HG03060 (cell line): Measurements from ENCODE around the gene ECEL1.
"Not testable (repeated sequence)": the region's sequence is repeated elsewhere in the genome, so short reads cannot be mapped to it uniquely, and the experiment has no call there.

Experiments used
- ATAC-seq: cut with Tn5 transposase; IDR thresholded peaks from one replicate; pipeline ENCODE4 v1.9.1; 2021; ENCODE audit warnings: low read depth, moderate number of reproducible peaks; ENCODE audit not compliant: unreplicated experiment

ECEL1 gene, protein sequence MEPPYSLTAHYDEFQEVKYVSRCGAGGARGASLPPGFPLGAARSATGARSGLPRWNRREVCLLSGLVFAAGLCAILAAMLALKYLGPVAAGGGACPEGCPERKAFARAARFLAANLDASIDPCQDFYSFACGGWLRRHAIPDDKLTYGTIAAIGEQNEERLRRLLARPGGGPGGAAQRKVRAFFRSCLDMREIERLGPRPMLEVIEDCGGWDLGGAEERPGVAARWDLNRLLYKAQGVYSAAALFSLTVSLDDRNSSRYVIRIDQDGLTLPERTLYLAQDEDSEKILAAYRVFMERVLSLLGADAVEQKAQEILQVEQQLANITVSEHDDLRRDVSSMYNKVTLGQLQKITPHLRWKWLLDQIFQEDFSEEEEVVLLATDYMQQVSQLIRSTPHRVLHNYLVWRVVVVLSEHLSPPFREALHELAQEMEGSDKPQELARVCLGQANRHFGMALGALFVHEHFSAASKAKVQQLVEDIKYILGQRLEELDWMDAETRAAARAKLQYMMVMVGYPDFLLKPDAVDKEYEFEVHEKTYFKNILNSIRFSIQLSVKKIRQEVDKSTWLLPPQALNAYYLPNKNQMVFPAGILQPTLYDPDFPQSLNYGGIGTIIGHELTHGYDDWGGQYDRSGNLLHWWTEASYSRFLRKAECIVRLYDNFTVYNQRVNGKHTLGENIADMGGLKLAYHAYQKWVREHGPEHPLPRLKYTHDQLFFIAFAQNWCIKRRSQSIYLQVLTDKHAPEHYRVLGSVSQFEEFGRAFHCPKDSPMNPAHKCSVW

DNA sequence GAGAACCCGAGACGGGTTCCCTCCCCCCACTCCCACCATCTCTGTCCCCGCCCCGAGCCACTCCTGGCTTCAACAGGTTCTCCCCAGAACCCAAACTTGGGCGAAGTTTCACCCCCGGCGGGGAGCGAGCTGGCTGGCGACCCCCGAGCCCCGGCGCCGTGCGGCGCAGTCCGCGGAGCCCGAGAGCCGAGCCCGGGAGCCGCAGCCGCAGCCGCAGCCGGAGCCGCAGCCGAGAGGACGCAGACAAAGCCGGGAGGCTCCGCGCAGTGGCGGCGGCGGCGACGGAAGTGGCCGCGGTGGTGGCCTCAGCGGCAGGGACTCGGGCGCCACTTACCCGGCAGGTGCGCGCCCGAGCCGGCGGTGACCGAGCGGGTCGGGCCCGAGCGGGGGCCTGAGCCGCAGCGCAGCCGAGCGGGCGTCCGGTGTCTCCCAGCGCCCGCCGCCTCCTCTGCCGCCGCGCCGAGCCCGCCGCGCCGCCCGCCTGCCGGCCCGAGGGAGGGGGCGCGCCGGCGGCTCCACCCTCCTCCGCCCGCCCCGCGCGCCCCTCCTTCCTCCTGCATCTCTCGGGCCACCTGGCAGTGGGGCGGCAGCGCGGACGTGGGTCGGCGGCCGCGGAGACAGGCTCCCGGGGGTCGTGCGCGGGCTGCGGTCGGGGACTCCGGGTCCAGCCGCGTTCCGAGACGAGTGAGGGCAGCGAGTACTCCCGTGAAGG, at the start of gene ECEL1:
TSS of gene ECEL1 (minus strand) at position 450 of the 712 bp plus-strand sequence. CDS start 1,181 bp downstream, outside the sequence.
- ATAC-seq: no peak

DNA sequence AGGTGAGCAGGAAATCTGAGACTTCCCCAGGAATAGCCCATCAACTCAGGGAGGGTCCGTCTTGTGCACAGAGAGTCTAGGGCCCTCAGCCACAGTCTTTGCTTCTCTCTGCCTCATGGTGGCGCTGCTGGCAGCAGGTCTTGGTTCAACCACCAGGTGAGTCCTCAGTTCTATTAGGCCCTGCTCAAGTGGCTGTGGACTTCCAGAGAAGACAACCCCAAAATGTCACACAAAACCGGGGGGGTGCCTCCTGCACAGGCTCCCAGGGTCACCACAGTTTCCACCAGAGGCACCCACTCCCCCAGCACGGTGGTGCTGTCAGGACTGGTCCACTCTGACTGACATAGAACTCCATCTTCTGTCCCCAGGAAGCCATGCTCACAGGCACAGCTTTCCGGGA, 49.4 kb upstream of the ECEL1 start:
- no peak for ATAC-seq

DNA sequence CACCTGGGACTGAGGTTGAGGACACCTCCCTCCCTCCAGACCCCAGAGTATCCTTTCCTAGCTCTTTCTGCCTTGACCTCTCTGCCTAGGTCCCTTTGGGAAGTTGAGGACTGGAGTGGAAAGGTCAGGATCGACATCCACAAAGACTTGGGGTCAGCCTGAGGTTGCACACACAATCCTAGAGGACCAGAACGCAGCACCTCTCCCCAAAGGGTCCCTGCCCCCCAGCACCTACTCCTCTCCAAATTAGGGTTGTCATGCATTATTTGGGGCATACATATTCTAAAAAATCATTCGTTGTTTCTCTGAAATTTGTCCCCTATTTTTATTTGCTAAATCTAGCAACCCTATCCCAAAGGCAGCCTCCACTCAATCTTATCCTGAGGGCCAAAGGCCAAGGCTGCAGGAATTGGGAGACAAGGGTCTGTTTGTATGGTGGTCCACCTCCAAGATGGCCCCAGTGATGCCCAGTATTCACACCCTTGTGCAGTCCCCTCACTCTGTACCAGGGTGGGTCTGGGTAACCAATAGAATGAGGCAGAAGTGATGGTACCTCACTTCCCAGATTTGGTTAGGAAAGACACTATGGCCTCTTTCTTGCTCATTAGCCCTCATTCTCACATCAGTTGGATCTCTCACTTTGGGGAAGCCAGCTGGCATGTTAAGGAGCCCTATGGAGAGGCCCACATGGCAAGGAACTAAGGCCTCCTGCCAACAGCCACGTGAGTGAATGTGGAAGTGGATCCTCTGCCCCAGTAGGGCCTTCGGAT, 48.3 kb upstream of the ECEL1 start:
- ATAC-seq: no peak

DNA sequence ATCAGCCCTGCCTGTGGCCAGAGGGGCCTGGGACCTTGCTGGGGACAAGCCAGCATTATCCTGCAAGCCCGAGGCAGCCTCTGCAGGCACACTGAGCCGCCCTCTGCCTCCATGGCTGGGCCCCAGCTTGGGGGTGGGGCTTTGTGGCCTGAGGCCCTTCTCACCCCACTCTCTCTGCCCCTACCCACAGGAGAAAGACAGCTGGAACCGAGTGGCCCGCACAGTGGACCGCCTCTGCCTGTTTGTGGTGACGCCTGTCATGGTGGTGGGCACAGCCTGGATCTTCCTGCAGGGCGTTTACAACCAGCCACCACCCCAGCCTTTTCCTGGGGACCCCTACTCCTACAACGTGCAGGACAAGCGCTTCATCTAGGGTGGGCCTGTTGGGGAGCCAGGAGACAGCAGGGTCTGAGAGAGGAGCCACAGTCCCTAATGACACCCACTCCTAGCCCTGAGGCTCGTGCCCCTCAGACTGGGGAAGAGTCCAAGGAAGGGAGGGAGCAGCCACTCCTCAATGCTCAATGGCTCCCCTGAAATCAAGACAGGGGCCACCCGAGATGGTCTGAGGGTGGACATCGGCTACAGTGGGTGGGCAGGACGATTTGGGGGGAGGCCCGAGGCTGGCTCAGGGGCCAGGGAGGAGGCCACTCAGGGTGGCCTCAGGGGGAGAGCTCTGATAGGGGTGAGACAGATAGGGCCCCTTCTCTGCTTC, 47.5 kb upstream of the ECEL1 start:
- ATAC-seq: no peak

DNA sequence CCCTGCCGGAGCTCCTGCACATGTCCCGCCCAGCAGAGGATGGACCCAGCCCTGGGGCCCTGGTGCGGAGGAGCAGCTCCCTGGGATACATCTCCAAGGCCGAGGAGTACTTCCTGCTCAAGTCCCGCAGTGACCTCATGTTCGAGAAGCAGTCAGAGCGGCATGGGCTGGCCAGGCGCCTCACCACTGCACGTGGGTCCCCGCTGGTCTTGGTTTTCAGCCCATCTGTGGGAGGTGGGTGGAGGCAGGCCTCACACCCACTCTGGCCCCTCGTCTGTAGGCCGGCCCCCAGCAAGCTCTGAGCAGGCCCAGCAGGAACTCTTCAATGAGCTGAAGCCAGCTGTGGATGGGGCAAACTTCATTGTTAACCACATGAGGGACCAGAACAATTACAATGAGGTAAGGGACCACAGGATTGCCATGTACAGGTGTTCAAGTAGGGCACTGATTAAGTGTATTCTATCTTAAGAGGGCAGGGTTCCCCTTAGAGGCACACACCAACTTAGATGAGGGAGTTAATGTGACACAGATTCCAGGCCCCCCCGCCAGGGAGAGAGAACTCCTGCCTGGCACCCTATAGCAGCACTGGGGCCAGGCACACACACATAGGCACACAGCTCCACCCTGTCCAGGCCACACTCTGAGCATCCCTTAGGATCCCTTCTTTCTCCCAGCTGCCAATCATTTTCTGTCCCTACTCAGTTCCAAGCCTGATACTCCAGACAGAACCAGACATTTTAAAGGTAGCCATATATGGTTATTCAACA, 46.5 kb upstream of the ECEL1 start:
- no peak for ATAC-seq

DNA sequence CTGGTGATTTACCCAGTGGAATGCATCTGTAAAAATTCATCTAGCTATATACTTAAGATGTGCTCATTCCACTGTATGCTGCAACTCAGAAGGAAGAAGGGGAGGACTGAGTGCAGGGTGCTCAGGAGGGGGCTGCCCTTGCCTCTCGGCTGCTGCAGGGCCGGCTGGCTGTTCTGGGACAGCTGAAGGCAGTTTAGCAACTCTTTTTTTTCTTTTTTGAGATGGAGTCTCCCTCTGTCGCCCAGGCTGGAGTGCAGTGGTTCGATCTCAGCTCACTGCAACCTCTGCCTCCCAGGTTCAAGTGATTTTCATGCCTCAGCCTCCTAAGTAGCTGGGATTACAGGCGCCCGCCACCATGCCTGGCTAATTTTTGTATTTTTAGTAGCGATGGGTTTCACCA, 45.2 kb upstream of the ECEL1 start:
- ATAC-seq: not testable (repeated sequence)

DNA sequence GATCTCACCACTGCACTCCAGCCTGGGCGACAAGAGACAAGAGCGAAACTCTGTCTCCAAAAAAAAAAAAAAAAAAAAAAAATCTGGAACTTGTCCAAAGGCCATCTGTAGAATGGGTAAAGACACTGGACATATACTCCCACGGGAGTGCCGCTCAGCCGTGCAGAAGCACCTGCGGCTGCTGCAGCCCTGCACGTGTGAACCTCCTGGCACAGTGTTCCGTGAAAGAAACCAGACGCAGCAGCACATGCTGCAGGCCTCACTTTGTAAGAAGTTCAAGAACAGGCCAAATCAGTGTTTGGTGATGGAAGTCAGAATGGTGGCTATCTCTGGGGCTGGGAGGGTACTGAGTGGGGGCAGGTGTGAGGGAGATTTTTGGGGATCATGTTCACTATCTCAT, 44.8 kb upstream of the ECEL1 start:
- ATAC-seq: no peak

DNA sequence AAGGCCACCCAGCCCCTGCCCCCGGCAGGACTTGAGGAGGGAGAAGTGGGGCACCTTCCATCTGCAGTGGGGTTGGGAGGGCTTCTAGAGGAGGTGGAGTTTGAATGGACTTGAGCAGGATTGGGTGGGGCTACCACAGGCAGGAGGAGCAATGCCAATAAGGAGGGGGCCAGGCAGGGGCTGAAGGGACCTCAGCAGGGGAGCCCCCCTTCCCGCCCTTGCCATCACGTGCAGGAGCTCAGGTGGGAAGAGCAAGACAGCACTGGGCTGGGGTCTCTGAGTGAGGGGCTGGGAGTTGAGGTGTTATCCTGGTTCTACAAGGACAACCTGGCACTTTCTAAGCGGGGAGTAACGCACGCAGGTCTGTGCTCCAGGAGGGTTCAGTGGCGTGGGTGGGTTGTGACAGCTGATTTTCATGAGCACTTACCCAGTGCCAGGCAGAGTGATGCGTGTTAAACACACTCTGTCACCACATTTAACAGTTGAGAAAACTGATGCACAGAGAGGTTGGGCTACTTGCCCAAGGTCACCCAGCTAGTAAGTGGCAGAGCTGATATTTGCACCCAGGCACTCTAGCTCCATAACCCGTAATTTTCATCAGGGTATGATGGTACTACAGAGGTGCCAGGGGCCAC, 43.1 kb upstream of the ECEL1 start:
- ATAC-seq: no peak

DNA sequence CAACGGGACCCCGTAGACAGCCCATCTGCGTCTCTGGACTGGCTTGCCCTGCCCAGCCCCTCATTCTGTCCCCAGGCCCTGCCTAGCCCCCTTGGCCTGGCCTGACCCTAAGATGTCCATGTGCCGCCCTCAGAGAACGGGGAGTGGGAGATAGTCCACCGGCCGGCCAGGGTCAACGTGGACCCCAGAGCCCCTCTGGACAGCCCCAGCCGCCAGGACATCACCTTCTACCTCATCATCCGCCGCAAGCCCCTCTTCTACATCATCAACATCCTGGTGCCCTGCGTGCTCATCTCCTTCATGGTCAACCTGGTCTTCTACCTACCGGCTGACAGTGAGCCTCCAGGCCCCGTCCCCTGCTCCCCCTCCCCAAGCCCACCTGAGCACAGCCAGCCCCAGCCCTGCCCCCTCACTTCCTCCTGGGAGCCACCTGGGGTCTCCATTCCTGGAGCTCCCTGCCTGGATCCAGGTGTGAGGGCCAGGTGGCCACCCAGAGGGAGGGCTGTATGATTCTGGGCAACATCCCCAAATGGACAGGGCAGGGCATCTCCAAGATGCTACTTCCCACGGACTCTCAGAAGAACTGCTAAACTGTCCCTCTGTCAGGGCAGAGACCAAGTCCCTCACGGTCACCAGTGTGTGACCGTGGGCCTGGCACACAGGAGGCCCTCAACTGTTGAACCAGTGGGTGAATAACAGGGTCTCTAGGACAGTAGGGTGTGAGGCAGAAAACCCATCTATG, 42.3 kb upstream of the ECEL1 start:
- ATAC-seq: no peak

DNA sequence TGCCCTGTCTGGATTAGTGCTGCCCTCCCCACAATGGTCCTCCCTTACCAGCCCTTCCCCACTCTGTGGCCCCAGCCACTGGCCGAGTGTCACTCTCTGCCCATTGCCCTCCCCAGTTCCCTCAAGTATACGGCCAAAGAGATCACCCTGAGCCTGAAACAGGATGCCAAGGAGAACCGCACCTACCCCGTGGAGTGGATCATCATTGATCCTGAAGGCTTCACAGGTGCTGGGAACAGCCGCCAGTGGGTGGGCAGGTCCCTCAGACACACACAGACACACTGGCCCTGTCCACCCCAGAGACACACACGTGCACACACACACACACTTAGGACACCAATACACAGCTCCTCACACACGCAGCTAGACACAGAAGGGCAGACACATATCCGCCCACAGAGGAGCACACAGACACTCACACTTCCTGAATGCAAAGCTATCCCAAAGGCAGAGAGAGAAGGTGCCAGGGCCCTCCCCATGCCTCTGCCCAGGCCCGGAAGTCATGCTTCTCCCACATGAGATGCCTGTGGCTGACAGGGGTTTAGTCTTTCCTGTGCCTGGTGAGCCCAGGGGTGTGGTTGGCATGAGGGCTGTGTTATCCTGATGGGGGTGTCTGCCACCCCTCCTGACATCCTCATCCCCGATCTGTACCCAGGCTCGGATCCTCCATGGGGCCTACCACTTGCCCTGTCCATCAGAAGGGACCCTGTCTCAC, 41.3 kb upstream of the ECEL1 start:
- no peak for ATAC-seq

DNA sequence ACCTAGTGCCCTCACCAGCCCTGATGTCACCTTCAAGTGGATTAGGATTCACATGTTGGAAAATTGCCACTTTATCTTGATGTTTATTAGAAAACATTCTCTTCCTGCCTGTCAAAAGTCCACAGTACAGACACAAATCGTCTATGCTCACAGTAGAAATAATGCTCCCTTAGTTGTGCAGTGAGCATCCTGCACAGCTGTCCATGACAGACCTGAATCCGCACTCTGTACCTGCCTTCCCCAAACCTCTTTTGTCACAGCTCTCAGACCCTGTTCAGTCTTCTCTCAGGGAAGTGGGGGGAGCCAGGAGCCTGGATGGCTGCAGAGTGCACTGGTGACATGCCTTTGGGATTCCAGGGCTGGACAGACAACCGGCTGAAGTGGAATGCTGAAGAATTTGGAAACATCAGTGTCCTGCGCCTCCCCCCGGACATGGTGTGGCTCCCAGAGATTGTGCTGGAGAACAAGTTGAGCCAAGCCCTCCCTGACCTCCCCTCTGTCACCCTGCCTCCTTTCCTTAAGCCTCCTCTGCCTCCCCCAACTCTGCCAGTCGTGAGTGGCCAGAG, 40.4 kb upstream of the ECEL1 start:
- no peak for ATAC-seq

DNA sequence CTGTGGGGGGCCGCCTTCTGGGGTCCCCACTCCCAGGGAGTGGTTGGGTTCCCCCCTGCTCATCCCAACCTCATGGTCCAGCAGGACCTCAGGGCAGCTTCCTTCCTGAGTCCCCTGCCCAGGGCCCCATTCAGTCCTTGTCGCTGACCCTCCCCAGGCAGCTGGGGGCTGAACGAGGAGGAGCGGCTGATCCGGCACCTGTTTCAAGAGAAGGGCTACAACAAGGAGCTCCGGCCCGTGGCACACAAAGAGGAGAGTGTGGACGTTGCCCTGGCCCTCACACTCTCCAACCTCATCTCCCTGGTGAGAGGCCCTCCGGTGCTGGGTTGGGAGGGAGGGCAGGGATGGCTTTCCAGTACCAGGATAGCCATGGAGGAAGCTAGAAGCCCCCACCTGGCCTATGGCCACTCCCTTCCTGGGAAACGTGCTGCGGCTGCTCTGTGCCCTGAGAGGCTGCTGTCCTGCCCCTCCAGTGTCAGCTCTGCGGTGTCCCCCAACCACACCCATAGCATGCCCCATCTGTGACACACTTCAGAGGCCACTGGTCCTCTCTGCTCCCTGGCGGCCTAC, 38.8 kb upstream of the ECEL1 start:
- no peak for ATAC-seq

DNA sequence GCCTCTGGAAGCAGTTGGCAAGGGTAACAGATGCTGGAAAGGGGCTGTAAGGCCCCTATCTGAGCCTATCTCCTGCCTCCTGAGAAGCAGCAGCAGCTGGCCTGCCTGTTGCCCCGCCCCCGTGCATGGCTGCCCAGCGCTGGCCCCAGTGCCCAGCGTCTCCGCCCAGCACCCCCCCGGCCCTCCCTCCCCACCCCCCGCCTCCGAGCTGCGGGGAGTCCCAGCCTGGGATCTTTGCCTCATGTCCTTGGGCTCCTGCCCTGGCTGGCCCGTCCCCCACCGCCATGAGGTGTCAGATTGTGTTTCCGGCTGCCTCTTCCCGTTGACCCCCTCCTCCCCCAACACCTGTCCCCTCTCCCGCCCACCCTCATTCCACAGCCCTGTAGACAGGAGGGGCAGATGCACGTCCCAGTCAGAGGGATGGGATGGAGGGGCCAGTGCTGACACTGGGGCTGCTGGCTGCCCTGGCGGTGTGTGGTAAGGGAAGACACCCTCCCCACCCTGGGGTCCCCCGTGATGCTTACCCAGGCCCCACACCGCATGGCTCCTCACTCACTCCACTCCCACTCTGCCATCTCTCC, 38.2 kb upstream of the ECEL1 start, which contains the start of gene CHRND:
TSS of gene CHRND (plus strand) at position 370 of the 581 bp plus-strand sequence. CDS start at position 426, 56 bp downstream.
- ATAC-seq: no peak

DNA sequence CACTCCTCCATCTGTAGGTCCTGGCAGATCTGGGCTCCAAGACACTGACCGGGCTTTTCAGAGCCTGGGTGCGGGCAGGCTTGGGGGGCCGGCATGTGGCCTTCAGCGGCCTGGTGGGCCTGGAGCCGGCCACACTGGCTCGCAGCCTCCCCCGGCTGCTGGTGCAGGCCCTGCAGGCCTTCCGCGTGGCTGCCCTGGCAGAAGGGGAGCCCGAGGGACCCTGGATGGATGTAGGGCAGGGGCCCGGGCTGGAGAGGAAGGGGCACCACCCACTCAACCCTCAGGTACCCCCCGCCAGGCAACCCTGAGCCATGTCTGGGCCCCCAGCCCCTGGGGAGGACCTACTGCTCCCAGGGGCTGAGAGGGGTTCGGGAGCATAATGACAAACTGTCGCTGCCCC, 37.6 kb upstream of the ECEL1 start:
- no peak for ATAC-seq

DNA sequence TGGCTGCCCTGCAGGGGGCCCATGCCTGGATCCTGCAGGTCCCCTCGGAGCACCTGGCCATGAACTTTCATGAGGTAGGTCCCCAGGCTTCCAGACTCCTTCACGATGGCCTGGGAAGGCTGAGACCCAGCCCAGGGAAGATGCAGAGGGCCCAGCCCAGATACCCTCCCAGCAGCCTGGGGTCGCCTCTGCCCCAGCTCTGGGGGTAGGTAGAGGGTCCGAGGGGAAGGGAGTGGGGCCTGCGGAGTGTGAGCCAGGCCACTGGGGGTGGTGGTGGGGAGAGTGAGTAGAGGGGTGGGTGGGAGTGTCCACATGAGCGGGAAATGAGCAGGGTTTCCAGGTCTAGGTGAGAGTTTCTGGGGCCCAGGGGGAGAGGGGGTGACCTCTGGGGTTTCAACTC, 37.1 kb upstream of the ECEL1 start:
- ATAC-seq: no peak
